ENCODE measurements around the gene CSF3R.

The CSF3R gene

GRCh38 chr1:36456391-36456928, 26.3 kb downstream of the CSF3R start:
- TF ChIP-seq CTCF (conservative IDR thresholded peaks at IDR 0.05): no peak
- H3K27ac ChIP-seq: no peak overlapping the region

GRCh38 chr1:36455386-36455785, 27.3 kb downstream of the CSF3R start:
- H3K27ac ChIP-seq: no peak overlapping the region
- TF ChIP-seq CTCF (conservative IDR thresholded peaks at IDR 0.05): no peak

- no peak for TF ChIP-seq CTCF (conservative IDR thresholded peaks at IDR 0.05)
- no peak overlapping the region for H3K27ac ChIP-seq
Observed at GRCh38 chr1:36453600-36454388, 28.9 kb downstream of the CSF3R start.

GRCh38 chr1:36453051-36453450, 29.7 kb downstream of the CSF3R start:
- no peak for TF ChIP-seq CTCF (conservative IDR thresholded peaks at IDR 0.05)
- H3K27ac ChIP-seq: no peak overlapping the region

- H3K27ac ChIP-seq: peak overlapping the region; percentile 82
Observed at GRCh38 chr1:36450919-36451305, 31.8 kb downstream of the CSF3R start.

GRCh38 chr1:36450270-36450918, 32.3 kb downstream of the CSF3R start, which contains the start of gene OSCP1:
OSCP1 (minus strand) TSS chr1:36450451; CDS start chr1:36450369, 82 bp downstream.
- peak within 1 kb of the TSS; percentile 82 for H3K27ac ChIP-seq
- no peak for TF ChIP-seq CTCF (conservative IDR thresholded peaks at IDR 0.05)

More at GRCh38 chr1:36450919-36451305, 31.8 kb downstream of the CSF3R start:
- TF ChIP-seq CTCF (conservative IDR thresholded peaks at IDR 0.05): no peak

- TF ChIP-seq CTCF (conservative IDR thresholded peaks at IDR 0.05): no peak
- H3K27ac ChIP-seq: no peak overlapping the region
Observed at GRCh38 chr1:36448530-36449056, 34.1 kb downstream of the CSF3R start.
